Endothelial cell (in vitro differentiated cells): Measurements from ENCODE around the gene GNA14. TPM values are rescaled to one million over a fixed set of nuclear protein-coding genes. Genes with fewer than 3 reads are reported as not detected.

Source experiments
- DNase-seq: peaks from one replicate; pipeline ENCODE4 v3.0.0; 2021; ENCODE audit warnings: low spot score
- H3K27ac Mint-ChIP-seq: one replicate; pipeline ENCODE4 v1.8.0; 2021; ENCODE audit warnings: mixed read lengths, inconsistent platforms; ENCODE audit not compliant: unreplicated experiment
- H3K27me3 Mint-ChIP-seq: one replicate; pipeline ENCODE4 v1.8.0; 2021; ENCODE audit warnings: mild to moderate bottlenecking, moderate library complexity, mixed read lengths, inconsistent platforms; ENCODE audit not compliant: unreplicated experiment
- H3K36me3 Mint-ChIP-seq: one replicate; pipeline ENCODE4 v1.8.0; 2021; ENCODE audit warnings: mild to moderate bottlenecking, low read depth, mixed read lengths, inconsistent platforms; ENCODE audit not compliant: unreplicated experiment
- H3K4me1 Mint-ChIP-seq: one replicate; pipeline ENCODE4 v1.8.0; 2021; ENCODE audit warnings: mild to moderate bottlenecking, mixed read lengths, inconsistent platforms; ENCODE audit not compliant: unreplicated experiment
- H3K4me3 Mint-ChIP-seq: one replicate; pipeline ENCODE4 v1.8.0; 2021; ENCODE audit warnings: mild to moderate bottlenecking, mixed read lengths, inconsistent platforms; ENCODE audit not compliant: unreplicated experiment
- H3K9me3 Mint-ChIP-seq: one replicate; pipeline ENCODE4 v1.8.0; 2021; ENCODE audit warnings: mixed read lengths, inconsistent platforms; ENCODE audit not compliant: unreplicated experiment
- CTCF ChIP-seq: fragments of 200-600 bp; sonication (generic); IDR thresholded peaks from one replicate; pipeline ENCODE4 v1.5.0; 2021; ENCODE audit warnings: antibody characterized with exemption; ENCODE audit not compliant: unreplicated experiment
- total RNA-seq: library from RNA; stranded (reverse); fragmentation: NEBNext Ultra II Directional; extraction: Animal tissue kit (Norgen Biotek cat#: 25700); gene quantifications from one replicate; pipeline ENCODE4 v1.2.1, GENCODE V29; 2021; ENCODE audit not compliant: unreplicated experiment

Gene GNA14
- total RNA-seq, 1 donor from 2014 or later = 10.6 TPM

- Mint-ChIP-seq H3K27me3 (peaks cover 5% of the 10 kb centered on the region), H3K27ac (no peak overlapping the region), H3K9me3 (no peaks in the 10 kb centered on the region), H3K4me3 (no peak overlapping the region), H3K36me3 (peaks cover 3% of the 10 kb centered on the region), H3K4me1 (peaks cover 65% of the 10 kb centered on the region)
- TF ChIP-seq CTCF = no peak
- DNase-seq = no peak
These were observed 55.6 kb downstream of the GNA14 start for GRCh38 chr9:77592476-77592875.

GRCh38 chr9:77589046-77589795 is 58.9 kb downstream of the GNA14 start:
- H3K4me3 Mint-ChIP-seq = no peak overlapping the region
- H3K36me3 Mint-ChIP-seq = peaks cover 3% of the 10 kb centered on the region
- H3K27me3 Mint-ChIP-seq = peaks cover 5% of the 10 kb centered on the region
- no peaks in the 10 kb centered on the region for H3K9me3 Mint-ChIP-seq
- peak overlapping the region; percentile 1 for H3K27ac Mint-ChIP-seq
- TF ChIP-seq CTCF = no peak
- no peak for DNase-seq
- peaks cover 50% of the 10 kb centered on the region for H3K4me1 Mint-ChIP-seq

GRCh38 chr9:77588271-77588937 is 59.7 kb downstream of the GNA14 start:
- Mint-ChIP-seq H3K4me1 (peaks cover 50% of the 10 kb centered on the region), H3K27me3 (peaks cover 3% of the 10 kb centered on the region), H3K27ac (peak overlapping the region; percentile 67), H3K4me3 (no peak overlapping the region), H3K36me3 (peaks cover 3% of the 10 kb centered on the region), H3K9me3 (no peaks in the 10 kb centered on the region)
- no peak for DNase-seq
- no peak for TF ChIP-seq CTCF

- DNase-seq = no peak
- no peak for TF ChIP-seq CTCF
- Mint-ChIP-seq H3K27ac (peak overlapping the region; percentile 67), H3K27me3 (peaks cover 3% of the 10 kb centered on the region), H3K4me1 (peaks cover 54% of the 10 kb centered on the region), H3K36me3 (peaks cover 3% of the 10 kb centered on the region), H3K9me3 (no peaks in the 10 kb centered on the region), H3K4me3 (no peak overlapping the region)
These were observed 60.3 kb downstream of the GNA14 start for GRCh38 chr9:77587851-77588250.

GRCh38 chr9:77587042-77587441 is 61.1 kb downstream of the GNA14 start:
- peak overlapping the region; percentile 67 for H3K27ac Mint-ChIP-seq

More at GRCh38 chr9:77587042-77587441, 61.1 kb downstream of the GNA14 start:
- peaks cover 4% of the 10 kb centered on the region for H3K27me3 Mint-ChIP-seq
- H3K4me1 Mint-ChIP-seq = peaks cover 57% of the 10 kb centered on the region
- H3K9me3 Mint-ChIP-seq = no peaks in the 10 kb centered on the region
- H3K36me3 Mint-ChIP-seq = no peaks in the 10 kb centered on the region
- H3K4me3 Mint-ChIP-seq = no peak overlapping the region
- no peak for DNase-seq
- TF ChIP-seq CTCF = no peak
